GM18505 (cell line): ENCODE data around the gene KCNJ15.

Experiments
- ATAC-seq: cut with Tn5 transposase; IDR thresholded peaks from one replicate; pipeline ENCODE4 v1.9.1; 2021; ENCODE audit not compliant: unreplicated experiment
- POLR2A ChIP-seq: IDR thresholded peaks from 4 replicates; pipeline ENCODE4 v1.6.1; 2011; ENCODE audit warnings: borderline replicate concordance; ENCODE audit not compliant: insufficient read depth, insufficient read length; ENCODE audit errors: extremely low read depth

Gene KCNJ15

GRCh38 chr21:38355353-38355752 lies 98.6 kb downstream of the KCNJ15 start:
- no peak for TF ChIP-seq POLR2A
- no peak for ATAC-seq

DNA sequence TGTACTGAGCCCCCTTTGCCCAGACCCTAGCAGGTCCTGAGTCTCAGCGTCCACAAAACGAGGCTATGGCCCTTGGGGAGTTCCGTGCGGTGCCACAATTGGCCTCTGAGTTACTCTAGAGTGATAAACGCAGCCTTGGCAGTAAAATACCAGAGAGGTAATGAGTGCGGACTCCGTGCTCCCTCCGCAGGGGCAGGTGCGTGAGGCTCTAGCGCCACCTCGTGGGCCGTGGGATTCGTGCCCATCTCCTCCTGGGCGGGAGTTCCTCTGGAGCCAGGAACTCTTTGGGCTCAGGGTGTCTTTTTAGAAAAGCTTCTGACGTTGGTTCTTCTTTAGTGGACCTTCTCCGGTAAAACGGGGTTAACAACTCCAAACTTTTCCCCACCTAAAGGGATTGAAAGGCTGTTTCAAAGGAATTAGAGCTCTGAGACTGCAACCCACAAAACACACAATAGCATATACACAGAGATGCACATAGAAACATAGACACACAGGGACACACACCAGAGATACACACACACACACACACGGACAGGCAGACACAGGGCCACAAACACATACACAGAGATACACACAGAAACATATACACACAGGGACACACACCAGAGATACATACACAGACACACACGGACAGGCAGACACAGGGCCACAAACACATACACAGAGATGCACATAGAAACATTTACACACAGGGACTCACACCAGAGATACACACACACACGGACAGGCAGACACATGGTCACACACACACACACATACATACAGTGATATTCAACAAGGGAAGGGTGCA lies 99.4 kb downstream of the KCNJ15 start:
- no peak for TF ChIP-seq POLR2A
- ATAC-seq, result no peak
